Measurements from ENCODE around the gene RGS3. TPM values are rescaled to one million over a fixed set of nuclear protein-coding genes. Genes with fewer than 3 reads are reported as not detected.

Gene RGS3
- total RNA-seq, 4 donors from 2014 or later: 16.2 to 75.6 (median 54.9) TPM

GRCh38 chr9:113631871-113632665 lies 168.5 kb downstream of the RGS3 start:
- TF ChIP-seq CTCF (IDR thresholded peaks at IDR 0.05) (no peak), POLR2A (IDR thresholded peaks at IDR 0.05) (no peak)
- intact Hi-C loops (cut with DNase I; ENCODE audit: low total_unique reads): no loop called here
- no peak overlapping the region for H3K4me3 ChIP-seq
- no peaks in the 10 kb centered on the region for H3K27me3 ChIP-seq
- no peaks in the 10 kb centered on the region for H3K36me3 ChIP-seq
- H3K9me3 ChIP-seq: no peaks in the 10 kb centered on the region
- H3K4me1 ChIP-seq: no peaks in the 10 kb centered on the region
- DNase-seq: no peak
- H3K27ac ChIP-seq: no peak overlapping the region

- H3K36me3 ChIP-seq: no peaks in the 10 kb centered on the region
- no peaks in the 10 kb centered on the region for H3K4me1 ChIP-seq
- no peak overlapping the region for H3K4me3 ChIP-seq
- intact Hi-C loops (cut with DNase I; ENCODE audit: low total_unique reads): no loop called here
- DNase-seq: no peak
- no peaks in the 10 kb centered on the region for H3K9me3 ChIP-seq
- TF ChIP-seq POLR2A (IDR thresholded peaks at IDR 0.05) (no peak), CTCF (IDR thresholded peaks at IDR 0.05) (no peak)
- H3K27me3 ChIP-seq: no peaks in the 10 kb centered on the region
- no peak overlapping the region for H3K27ac ChIP-seq
Measured at GRCh38 chr9:113632776-113633590, 169.5 kb downstream of the RGS3 start.

GRCh38 chr9:113633782-113634595 lies 170.5 kb downstream of the RGS3 start:
- no peak overlapping the region for H3K4me3 ChIP-seq
- no peaks in the 10 kb centered on the region for H3K27me3 ChIP-seq
- DNase-seq: no peak
- no peaks in the 10 kb centered on the region for H3K36me3 ChIP-seq
- no peaks in the 10 kb centered on the region for H3K9me3 ChIP-seq
- no peaks in the 10 kb centered on the region for H3K4me1 ChIP-seq
- intact Hi-C loops (cut with DNase I; ENCODE audit: low total_unique reads): no loop called here
- no peak overlapping the region for H3K27ac ChIP-seq
- no peak for TF ChIP-seq CTCF (IDR thresholded peaks at IDR 0.05)
- TF ChIP-seq POLR2A (IDR thresholded peaks at IDR 0.05): no peak

GRCh38 chr9:113634596-113635515 lies 171.3 kb downstream of the RGS3 start:
- no peak for DNase-seq
- no peaks in the 10 kb centered on the region for H3K4me1 ChIP-seq
- no peak overlapping the region for H3K27ac ChIP-seq

More at GRCh38 chr9:113634596-113635515, 171.3 kb downstream of the RGS3 start:
- Histone ChIP-seq H3K36me3 (no peaks in the 10 kb centered on the region), H3K4me3 (no peak overlapping the region), H3K9me3 (no peaks in the 10 kb centered on the region), H3K27me3 (no peaks in the 10 kb centered on the region)
- TF ChIP-seq CTCF (IDR thresholded peaks at IDR 0.05): no peak
- no peak for TF ChIP-seq POLR2A (IDR thresholded peaks at IDR 0.05)
- intact Hi-C loops (cut with DNase I; ENCODE audit: low total_unique reads): no loop called here
